H1 (cell line): ENCODE measurements around the gene MIEN1.

Source experiments
- ATF3 ChIP-seq: IDR thresholded peaks from 2 replicates; pipeline ENCODE4 v1.6.1; 2011; ENCODE audit warnings: low read depth, mild to moderate bottlenecking, low read length; ENCODE audit not compliant: insufficient read depth
- EP300 ChIP-seq, 2 experiments: IDR thresholded peaks; 1 replicate in 1 of 2; 2 replicates in 1 of 2; pipeline ENCODE4 v1.6.1; 2011 to 2012; ENCODE audit warnings: low read depth in 2 of 2, low read length in 2 of 2, mild to moderate bottlenecking in 2 of 2, borderline replicate concordance in 1 of 2, inconsistent platforms in 1 of 2, moderate library complexity in 1 of 2
- EZH2 ChIP-seq: fragments of 200-600 bp; sonication (generic); IDR thresholded peaks from 2 replicates; pipeline ENCODE4 v1.7.1; 2012; ENCODE audit warnings: low read depth, mild to moderate bottlenecking, moderate library complexity, low read length, inconsistent platforms; ENCODE audit not compliant: severe bottlenecking
- GABPA ChIP-seq: IDR thresholded peaks from 2 replicates; pipeline ENCODE4 v1.6.1; 2011; ENCODE audit warnings: mild to moderate bottlenecking, low read length, moderate library complexity, borderline replicate concordance; ENCODE audit not compliant: insufficient read depth
- MAFK ChIP-seq: IDR thresholded peaks from 2 replicates; pipeline ENCODE4 v1.6.1; 2012; ENCODE audit warnings: low read depth, mild to moderate bottlenecking, improper control_type of control experiment, low read length
- POLR2A ChIP-seq, 2 experiments: IDR thresholded peaks; 1 replicate in 1 of 2; 2 replicates in 1 of 2; pipeline ENCODE4 v1.6.1; 2011; ENCODE audit warnings: low read depth in 2 of 2, low read length in 2 of 2, mild to moderate bottlenecking in 2 of 2; ENCODE audit errors: control extremely low read depth in 1 of 2
- SIX5 ChIP-seq: IDR thresholded peaks from 2 replicates; pipeline ENCODE4 v1.6.1; 2011; ENCODE audit warnings: mild to moderate bottlenecking, low read depth, low read length
- SP1 ChIP-seq: IDR thresholded peaks from 2 replicates; pipeline ENCODE4 v1.6.1; 2011; ENCODE audit warnings: low read depth, low read length
- SP4 ChIP-seq: IDR thresholded peaks from 2 replicates; pipeline ENCODE4 v1.6.1; 2012; ENCODE audit warnings: low read length, inconsistent platforms
- TF ChIP-seq, protein P1 (sequence below), 3 experiments: IDR thresholded peaks; 1 replicate in 2 of 3; 2 replicates in 1 of 3; pipeline versions ENCODE4 v1.5.1 to v1.6.1; 2011; ENCODE audit warnings: low read length in 3 of 3, mild to moderate bottlenecking in 3 of 3, inconsistent platforms in 2 of 3, low read depth in 1 of 3, moderate library complexity in 1 of 3; ENCODE audit not compliant: insufficient read depth in 1 of 3; ENCODE audit errors: control extremely low read depth in 1 of 3
- TF ChIP-seq, protein P2 (sequence below): fragments of 300-600 bp; sonication (generic); IDR thresholded peaks from 2 replicates; pipeline ENCODE4 v1.7.1; 2012; ENCODE audit warnings: low read length, moderate library complexity, mild to moderate bottlenecking, inconsistent platforms; ENCODE audit not compliant: insufficient replicate concordance

GRCh38 chr17:39751637-39752036 is 21.3 kb upstream of the MIEN1 start:
- TF ChIP-seq MAFK: no peak
- TF ChIP-seq, protein P1, sequence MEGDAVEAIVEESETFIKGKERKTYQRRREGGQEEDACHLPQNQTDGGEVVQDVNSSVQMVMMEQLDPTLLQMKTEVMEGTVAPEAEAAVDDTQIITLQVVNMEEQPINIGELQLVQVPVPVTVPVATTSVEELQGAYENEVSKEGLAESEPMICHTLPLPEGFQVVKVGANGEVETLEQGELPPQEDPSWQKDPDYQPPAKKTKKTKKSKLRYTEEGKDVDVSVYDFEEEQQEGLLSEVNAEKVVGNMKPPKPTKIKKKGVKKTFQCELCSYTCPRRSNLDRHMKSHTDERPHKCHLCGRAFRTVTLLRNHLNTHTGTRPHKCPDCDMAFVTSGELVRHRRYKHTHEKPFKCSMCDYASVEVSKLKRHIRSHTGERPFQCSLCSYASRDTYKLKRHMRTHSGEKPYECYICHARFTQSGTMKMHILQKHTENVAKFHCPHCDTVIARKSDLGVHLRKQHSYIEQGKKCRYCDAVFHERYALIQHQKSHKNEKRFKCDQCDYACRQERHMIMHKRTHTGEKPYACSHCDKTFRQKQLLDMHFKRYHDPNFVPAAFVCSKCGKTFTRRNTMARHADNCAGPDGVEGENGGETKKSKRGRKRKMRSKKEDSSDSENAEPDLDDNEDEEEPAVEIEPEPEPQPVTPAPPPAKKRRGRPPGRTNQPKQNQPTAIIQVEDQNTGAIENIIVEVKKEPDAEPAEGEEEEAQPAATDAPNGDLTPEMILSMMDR (IDR thresholded peaks at IDR 0.05; ENCODE audit: control extremely low read depth in 1 of 3, insufficient read depth in 1 of 3, low read depth in 1 of 3, low read length in 3 of 3): no peak
- TF ChIP-seq EZH2: no peak
- TF ChIP-seq SIX5: no peak
- TF ChIP-seq POLR2A (IDR thresholded peaks at IDR 0.05; ENCODE audit: control extremely low read depth in 1 of 2, low read depth in 2 of 2, low read length in 2 of 2): no peak
- TF ChIP-seq, protein P2, sequence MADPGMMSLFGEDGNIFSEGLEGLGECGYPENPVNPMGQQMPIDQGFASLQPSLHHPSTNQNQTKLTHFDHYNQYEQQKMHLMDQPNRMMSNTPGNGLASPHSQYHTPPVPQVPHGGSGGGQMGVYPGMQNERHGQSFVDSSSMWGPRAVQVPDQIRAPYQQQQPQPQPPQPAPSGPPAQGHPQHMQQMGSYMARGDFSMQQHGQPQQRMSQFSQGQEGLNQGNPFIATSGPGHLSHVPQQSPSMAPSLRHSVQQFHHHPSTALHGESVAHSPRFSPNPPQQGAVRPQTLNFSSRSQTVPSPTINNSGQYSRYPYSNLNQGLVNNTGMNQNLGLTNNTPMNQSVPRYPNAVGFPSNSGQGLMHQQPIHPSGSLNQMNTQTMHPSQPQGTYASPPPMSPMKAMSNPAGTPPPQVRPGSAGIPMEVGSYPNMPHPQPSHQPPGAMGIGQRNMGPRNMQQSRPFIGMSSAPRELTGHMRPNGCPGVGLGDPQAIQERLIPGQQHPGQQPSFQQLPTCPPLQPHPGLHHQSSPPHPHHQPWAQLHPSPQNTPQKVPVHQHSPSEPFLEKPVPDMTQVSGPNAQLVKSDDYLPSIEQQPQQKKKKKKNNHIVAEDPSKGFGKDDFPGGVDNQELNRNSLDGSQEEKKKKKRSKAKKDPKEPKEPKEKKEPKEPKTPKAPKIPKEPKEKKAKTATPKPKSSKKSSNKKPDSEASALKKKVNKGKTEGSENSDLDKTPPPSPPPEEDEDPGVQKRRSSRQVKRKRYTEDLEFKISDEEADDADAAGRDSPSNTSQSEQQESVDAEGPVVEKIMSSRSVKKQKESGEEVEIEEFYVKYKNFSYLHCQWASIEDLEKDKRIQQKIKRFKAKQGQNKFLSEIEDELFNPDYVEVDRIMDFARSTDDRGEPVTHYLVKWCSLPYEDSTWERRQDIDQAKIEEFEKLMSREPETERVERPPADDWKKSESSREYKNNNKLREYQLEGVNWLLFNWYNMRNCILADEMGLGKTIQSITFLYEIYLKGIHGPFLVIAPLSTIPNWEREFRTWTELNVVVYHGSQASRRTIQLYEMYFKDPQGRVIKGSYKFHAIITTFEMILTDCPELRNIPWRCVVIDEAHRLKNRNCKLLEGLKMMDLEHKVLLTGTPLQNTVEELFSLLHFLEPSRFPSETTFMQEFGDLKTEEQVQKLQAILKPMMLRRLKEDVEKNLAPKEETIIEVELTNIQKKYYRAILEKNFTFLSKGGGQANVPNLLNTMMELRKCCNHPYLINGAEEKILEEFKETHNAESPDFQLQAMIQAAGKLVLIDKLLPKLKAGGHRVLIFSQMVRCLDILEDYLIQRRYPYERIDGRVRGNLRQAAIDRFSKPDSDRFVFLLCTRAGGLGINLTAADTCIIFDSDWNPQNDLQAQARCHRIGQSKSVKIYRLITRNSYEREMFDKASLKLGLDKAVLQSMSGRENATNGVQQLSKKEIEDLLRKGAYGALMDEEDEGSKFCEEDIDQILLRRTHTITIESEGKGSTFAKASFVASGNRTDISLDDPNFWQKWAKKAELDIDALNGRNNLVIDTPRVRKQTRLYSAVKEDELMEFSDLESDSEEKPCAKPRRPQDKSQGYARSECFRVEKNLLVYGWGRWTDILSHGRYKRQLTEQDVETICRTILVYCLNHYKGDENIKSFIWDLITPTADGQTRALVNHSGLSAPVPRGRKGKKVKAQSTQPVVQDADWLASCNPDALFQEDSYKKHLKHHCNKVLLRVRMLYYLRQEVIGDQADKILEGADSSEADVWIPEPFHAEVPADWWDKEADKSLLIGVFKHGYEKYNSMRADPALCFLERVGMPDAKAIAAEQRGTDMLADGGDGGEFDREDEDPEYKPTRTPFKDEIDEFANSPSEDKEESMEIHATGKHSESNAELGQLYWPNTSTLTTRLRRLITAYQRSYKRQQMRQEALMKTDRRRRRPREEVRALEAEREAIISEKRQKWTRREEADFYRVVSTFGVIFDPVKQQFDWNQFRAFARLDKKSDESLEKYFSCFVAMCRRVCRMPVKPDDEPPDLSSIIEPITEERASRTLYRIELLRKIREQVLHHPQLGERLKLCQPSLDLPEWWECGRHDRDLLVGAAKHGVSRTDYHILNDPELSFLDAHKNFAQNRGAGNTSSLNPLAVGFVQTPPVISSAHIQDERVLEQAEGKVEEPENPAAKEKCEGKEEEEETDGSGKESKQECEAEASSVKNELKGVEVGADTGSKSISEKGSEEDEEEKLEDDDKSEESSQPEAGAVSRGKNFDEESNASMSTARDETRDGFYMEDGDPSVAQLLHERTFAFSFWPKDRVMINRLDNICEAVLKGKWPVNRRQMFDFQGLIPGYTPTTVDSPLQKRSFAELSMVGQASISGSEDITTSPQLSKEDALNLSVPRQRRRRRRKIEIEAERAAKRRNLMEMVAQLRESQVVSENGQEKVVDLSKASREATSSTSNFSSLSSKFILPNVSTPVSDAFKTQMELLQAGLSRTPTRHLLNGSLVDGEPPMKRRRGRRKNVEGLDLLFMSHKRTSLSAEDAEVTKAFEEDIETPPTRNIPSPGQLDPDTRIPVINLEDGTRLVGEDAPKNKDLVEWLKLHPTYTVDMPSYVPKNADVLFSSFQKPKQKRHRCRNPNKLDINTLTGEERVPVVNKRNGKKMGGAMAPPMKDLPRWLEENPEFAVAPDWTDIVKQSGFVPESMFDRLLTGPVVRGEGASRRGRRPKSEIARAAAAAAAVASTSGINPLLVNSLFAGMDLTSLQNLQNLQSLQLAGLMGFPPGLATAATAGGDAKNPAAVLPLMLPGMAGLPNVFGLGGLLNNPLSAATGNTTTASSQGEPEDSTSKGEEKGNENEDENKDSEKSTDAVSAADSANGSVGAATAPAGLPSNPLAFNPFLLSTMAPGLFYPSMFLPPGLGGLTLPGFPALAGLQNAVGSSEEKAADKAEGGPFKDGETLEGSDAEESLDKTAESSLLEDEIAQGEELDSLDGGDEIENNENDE: no peak
- no peak for TF ChIP-seq EP300 (IDR thresholded peaks at IDR 0.05; ENCODE audit: borderline replicate concordance in 1 of 2, low read depth in 2 of 2, low read length in 2 of 2)
- no peak for TF ChIP-seq SP4
- TF ChIP-seq ATF3: no peak
- no peak for TF ChIP-seq GABPA
- no peak for TF ChIP-seq SP1
